Peyer's patch (tissue), 4 donors: ENCODE results near the gene TIMM22. TPM values are rescaled to one million over a fixed set of nuclear protein-coding genes. Genes with fewer than 3 reads are reported as not detected.

Experiments
- DNase-seq, 3 donors: peaks; one replicate each; pipeline ENCODE4 v3.0.0-alpha.2; 2017 to 2019
- H3K27ac ChIP-seq, 4 donors: fragments of 200-600 bp; sonication (generic); one replicate each; pipeline ENCODE4 v1.5.1; 2016 to 2019
- H3K27me3 ChIP-seq, 2 donors: fragments of 200-600 bp; sonication (generic); one replicate each; pipeline ENCODE4 v1.5.1; 2019
- H3K36me3 ChIP-seq, 3 donors: fragments of 200-600 bp; sonication (generic); one replicate each; pipeline ENCODE4 v1.5.1; 2016 to 2019
- H3K4me1 ChIP-seq, 4 donors: fragments of 200-600 bp; sonication (generic); one replicate each; pipeline ENCODE4 v1.5.1; 2016 to 2019
- H3K4me3 ChIP-seq, 4 donors: fragments of 200-600 bp; sonication (generic); 1 replicate in 3 of 4; 2 replicates in 1 of 4; pipeline ENCODE4 v1.5.1; 2016 to 2019; ENCODE audit warnings: mild to moderate bottlenecking in 1 of 4
- H3K9me3 ChIP-seq, 4 donors: fragments of 200-600 bp; sonication (generic); one replicate each; pipeline ENCODE4 v1.5.1; 2016 to 2019; ENCODE audit warnings: mild to moderate bottlenecking in 1 of 4
- POLR2A ChIP-seq, 2 donors: fragments of 450-650 bp; IDR thresholded peaks; one replicate each; pipeline ENCODE4 v1.5.1; 2017; ENCODE audit warnings: antibody characterized with exemption in 2 of 2, mild to moderate bottlenecking in 2 of 2, moderate library complexity in 2 of 2
- total RNA-seq, 4 donors: library from RNA; depleted of rRNA; stranded (reverse); fragments of >200 nt; gene quantifications; one replicate each; pipeline ENCODE4 v1.1.0, GENCODE V29; 2016
- TF ChIP-seq, protein P1 (sequence below), 6 experiments: fragments of 450-650 bp in 4 of 6; fragments of 200-600 bp in 2 of 6; sonication (generic) in 1 of 6; IDR thresholded peaks; one replicate each; pipeline ENCODE4 v1.5.1; 2017 to 2019; ENCODE audit warnings: antibody characterized with exemption in 6 of 6, mild to moderate bottlenecking in 3 of 6, moderate library complexity in 1 of 6

The TIMM22 gene
- total RNA-seq, 4 donors from 2014 or later = 9.0 to 18.2 (median 11.2) TPM

DNA sequence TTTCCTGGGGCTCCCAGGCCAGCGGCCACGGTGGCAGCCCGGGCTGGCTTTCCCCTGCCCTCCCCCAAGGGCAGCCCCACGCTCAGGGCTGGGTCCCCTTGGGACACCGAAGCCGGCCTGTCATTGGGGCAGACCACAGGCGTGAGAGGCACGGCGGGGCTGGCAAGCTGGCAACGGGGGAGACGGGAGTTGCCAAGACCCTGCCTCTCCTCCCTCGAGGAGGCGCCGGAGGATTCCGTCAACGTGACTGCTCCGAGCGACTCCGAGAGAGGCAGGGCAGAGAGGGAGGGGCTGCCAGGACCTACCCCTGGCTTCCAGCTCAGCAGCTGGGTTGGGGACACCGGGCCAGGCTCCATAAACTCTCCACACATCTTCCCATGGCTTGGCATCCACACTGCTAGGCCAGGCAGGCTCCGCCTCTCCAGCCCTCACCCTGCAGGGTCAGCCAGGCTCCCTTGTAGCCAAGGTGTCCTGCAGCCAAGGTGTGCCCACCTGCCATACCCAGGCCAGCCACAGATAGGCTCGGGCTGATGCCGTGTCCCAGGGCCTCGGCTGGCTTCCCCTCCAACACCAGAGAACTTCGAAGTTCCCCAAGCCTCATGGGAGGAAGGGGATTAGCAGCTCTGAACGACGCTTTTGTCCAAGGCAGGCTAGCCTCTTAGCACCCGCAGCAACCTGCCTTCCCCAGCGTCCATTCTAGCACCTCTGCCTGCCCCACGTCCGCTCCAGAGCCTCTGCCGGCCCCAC is 25.5 kb downstream of the TIMM22 start:
- Histone ChIP-seq H3K27ac (no peak overlapping the region), H3K27me3 (no peaks in the 10 kb centered on the region), H3K36me3 (peaks cover 0 to 46% (median 0%) of the 10 kb centered on the region in 3 donors), H3K4me3 (no peak overlapping the region), H3K4me1 (peaks cover 0 to 23% (median 0%) of the 10 kb centered on the region in 4 donors), H3K9me3 (no peaks in the 10 kb centered on the region)
- TF ChIP-seq, protein P1, sequence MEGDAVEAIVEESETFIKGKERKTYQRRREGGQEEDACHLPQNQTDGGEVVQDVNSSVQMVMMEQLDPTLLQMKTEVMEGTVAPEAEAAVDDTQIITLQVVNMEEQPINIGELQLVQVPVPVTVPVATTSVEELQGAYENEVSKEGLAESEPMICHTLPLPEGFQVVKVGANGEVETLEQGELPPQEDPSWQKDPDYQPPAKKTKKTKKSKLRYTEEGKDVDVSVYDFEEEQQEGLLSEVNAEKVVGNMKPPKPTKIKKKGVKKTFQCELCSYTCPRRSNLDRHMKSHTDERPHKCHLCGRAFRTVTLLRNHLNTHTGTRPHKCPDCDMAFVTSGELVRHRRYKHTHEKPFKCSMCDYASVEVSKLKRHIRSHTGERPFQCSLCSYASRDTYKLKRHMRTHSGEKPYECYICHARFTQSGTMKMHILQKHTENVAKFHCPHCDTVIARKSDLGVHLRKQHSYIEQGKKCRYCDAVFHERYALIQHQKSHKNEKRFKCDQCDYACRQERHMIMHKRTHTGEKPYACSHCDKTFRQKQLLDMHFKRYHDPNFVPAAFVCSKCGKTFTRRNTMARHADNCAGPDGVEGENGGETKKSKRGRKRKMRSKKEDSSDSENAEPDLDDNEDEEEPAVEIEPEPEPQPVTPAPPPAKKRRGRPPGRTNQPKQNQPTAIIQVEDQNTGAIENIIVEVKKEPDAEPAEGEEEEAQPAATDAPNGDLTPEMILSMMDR (IDR thresholded peaks at IDR 0.05) = no peak
- TF ChIP-seq POLR2A (IDR thresholded peaks at IDR 0.05) = no peak
- no peak for DNase-seq

- TF ChIP-seq, protein P1 (IDR thresholded peaks at IDR 0.05) = no peak
- Histone ChIP-seq H3K36me3 (peaks cover 0 to 45% (median 0%) of the 10 kb centered on the region in 3 donors), H3K4me3 (no peak overlapping the region), H3K27ac (no peak overlapping the region), H3K27me3 (no peaks in the 10 kb centered on the region), H3K4me1 (peaks cover 0 to 28% (median 0%) of the 10 kb centered on the region in 4 donors), H3K9me3 (no peaks in the 10 kb centered on the region)
- DNase-seq = no peak
Measured at GRCh38 chr17:1024076-1024475, 27.1 kb downstream of the TIMM22 start.

DNA sequence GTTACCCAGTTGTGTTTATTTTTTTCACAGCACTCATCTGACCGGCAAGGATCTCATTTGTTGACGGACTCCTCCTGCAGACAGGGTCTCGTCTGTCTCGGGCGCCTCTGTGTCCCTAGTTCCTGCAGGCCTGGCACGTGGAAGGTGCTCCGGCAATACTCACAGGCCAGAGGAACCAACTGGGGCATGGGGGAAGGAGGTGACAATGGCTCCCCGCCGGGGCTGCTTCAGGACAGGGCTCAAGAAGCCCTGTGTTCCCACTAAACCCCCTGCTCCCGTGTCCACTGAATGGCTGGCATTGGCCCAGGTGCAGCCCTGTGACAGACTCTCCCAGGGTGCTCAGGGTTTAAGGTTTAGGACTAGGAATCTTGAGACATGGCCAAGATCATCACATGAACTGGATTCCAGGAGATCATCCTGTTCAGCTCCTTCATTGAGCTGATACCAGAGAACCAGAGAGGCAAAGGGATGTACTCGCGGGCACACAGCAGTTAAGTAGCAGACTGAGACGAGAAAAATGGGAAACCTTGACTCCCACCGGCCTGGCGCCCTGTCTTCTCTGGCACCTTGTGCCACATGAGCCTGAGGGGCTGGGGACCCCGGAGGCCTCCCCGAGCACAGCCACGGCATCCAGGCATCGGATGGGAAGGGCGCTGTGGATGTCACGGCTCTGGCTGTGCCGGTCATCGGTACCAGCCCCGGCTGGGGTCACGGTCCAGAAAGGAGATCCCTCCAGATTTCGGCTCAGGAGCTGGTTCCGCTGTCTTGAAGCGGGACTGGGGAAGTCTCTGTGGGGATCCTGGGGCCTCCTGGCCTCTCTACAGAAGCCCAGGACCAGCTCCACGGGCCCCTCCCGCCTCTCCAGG is 29.0 kb downstream of the TIMM22 start:
- Histone ChIP-seq H3K4me1 (peaks cover 0 to 21% (median 0%) of the 10 kb centered on the region in 4 donors), H3K27ac (peak overlapping the region in 1 of 4 donors; percentile 22), H3K36me3 (peaks cover 0 to 32% (median 0%) of the 10 kb centered on the region in 3 donors), H3K9me3 (no peaks in the 10 kb centered on the region), H3K4me3 (no peak overlapping the region), H3K27me3 (no peaks in the 10 kb centered on the region)
- no peak for DNase-seq
- no peak for TF ChIP-seq POLR2A (IDR thresholded peaks at IDR 0.05)
- TF ChIP-seq, protein P1 (IDR thresholded peaks at IDR 0.05) = no peak

GRCh38 chr17:1026599-1026975 is 29.7 kb downstream of the TIMM22 start:
- H3K9me3 ChIP-seq = no peaks in the 10 kb centered on the region
- no peak overlapping the region for H3K4me3 ChIP-seq
- TF ChIP-seq POLR2A (IDR thresholded peaks at IDR 0.05) = no peak
- TF ChIP-seq, protein P1 (IDR thresholded peaks at IDR 0.05) = no peak
- H3K27me3 ChIP-seq = no peaks in the 10 kb centered on the region
- peaks cover 0 to 32% (median 0%) of the 10 kb centered on the region in 3 donors for H3K36me3 ChIP-seq
- H3K4me1 ChIP-seq = peaks cover 0 to 21% (median 0%) of the 10 kb centered on the region in 4 donors
- H3K27ac ChIP-seq = peak overlapping the region in 1 of 4 donors; percentile 22
- DNase-seq = no peak

DNA sequence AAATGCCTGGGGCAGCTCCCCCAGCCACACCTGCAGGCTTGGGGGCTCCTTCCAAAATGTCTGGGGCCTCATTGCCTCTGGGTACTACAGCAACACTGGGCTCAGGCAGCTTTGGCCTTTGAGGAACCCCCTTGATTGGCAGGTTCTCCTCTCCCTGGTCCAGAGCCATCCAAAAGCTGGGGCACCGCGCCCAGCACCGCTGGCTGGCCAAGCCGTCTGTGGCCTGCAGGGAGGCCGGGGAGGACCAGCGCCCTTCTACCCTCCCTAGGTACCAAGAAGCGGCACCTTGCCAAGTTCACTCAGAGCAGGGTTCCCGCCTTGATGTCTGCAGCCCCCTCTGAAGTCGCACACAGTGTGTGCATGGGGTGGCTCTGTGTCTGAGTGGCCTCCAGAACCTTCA is 30.1 kb downstream of the TIMM22 start:
- H3K27ac ChIP-seq = no peak overlapping the region
- no peaks in the 10 kb centered on the region for H3K9me3 ChIP-seq
- H3K27me3 ChIP-seq = no peaks in the 10 kb centered on the region
- peaks cover 0 to 23% (median 0%) of the 10 kb centered on the region in 4 donors for H3K4me1 ChIP-seq
- no peak overlapping the region for H3K4me3 ChIP-seq
- no peak for DNase-seq
- peaks cover 0 to 32% (median 0%) of the 10 kb centered on the region in 3 donors for H3K36me3 ChIP-seq
- TF ChIP-seq POLR2A (IDR thresholded peaks at IDR 0.05) = no peak
- TF ChIP-seq, protein P1 (IDR thresholded peaks at IDR 0.05) = no peak
